Activated CD8-positive, alpha-beta T cell treated with anti-CD3 and anti-CD28 coated beads for 36 hours (primary cell): Measurements from ENCODE around the gene DCTN5. TPM values are rescaled to one million over a fixed set of nuclear protein-coding genes. Genes with fewer than 3 reads are reported as not detected.
A peak's percentile ranks its signal among the peaks of the same experiment; 100 is the strongest.
"Not testable (repeated sequence)": the region's sequence is repeated elsewhere in the genome, so short reads cannot be mapped to it uniquely, and the experiment has no call there.

Experiments
- ATAC-seq: fragments of 200-7000 bp; cut with Tn5 transposase; one replicate; pipeline ENCODE4 v1.10.0; 2021; ENCODE audit warnings: mild to moderate bottlenecking, moderate library complexity
- CTCF ChIA-PET: fragments of 350-600 bp; sonication (Branson Sonifier 250); formaldehyde crosslinking; loops from one replicate; lab custom pipeline; 2021; ENCODE audit warnings: antibody characterized with exemption; lab: Charles Lee
- POLR2A ChIA-PET: fragments of 350-600 bp; sonication (Branson Sonifier 250); formaldehyde crosslinking; loops from one replicate; lab custom pipeline; 2021; ENCODE audit warnings: antibody characterized with exemption; lab: Charles Lee
- DNase-seq: peaks from one replicate; pipeline ENCODE4 v3.0.0-alpha.2; 2020
- H3K27ac Mint-ChIP-seq: one replicate; pipeline ENCODE4 v1.8.0; 2021; ENCODE audit warnings: mild to moderate bottlenecking, mixed read lengths
- H3K27me3 Mint-ChIP-seq: one replicate; pipeline ENCODE4 v1.8.0; 2021; ENCODE audit warnings: mixed read lengths
- H3K36me3 Mint-ChIP-seq: one replicate; pipeline ENCODE4 v1.8.0; 2021; ENCODE audit warnings: low read depth, mixed read lengths
- H3K4me1 Mint-ChIP-seq: one replicate; pipeline ENCODE4 v1.8.0; 2021; ENCODE audit warnings: low read depth, mixed read lengths
- H3K4me3 Mint-ChIP-seq: one replicate; pipeline ENCODE4 v1.8.0; 2021; ENCODE audit warnings: mild to moderate bottlenecking, moderate library complexity, mixed read lengths
- H3K9me3 Mint-ChIP-seq: one replicate; pipeline ENCODE4 v1.8.0; 2021; ENCODE audit warnings: mixed read lengths
- intact Hi-C: fragments of 100-400 bp; cut with micrococcal nuclease; formaldehyde crosslinking; loops from one replicate; pipeline ENCODE4 v1.10.0; 2022
- total RNA-seq, 2 experiments: library from RNA; stranded (reverse); gene quantifications; one replicate each; pipeline ENCODE4 v1.2.3, GENCODE V29; 2021
- TF ChIP-seq, protein P1 (sequence below): fragments of 200-600 bp; IDR thresholded peaks from one replicate; pipeline ENCODE4 v1.8.0; 2022; ENCODE audit warnings: antibody characterized with exemption, mild to moderate bottlenecking

Gene DCTN5
- total RNA-seq, 2 experiments from 2014 or later: 51.3 to 54.1 TPM

DNA sequence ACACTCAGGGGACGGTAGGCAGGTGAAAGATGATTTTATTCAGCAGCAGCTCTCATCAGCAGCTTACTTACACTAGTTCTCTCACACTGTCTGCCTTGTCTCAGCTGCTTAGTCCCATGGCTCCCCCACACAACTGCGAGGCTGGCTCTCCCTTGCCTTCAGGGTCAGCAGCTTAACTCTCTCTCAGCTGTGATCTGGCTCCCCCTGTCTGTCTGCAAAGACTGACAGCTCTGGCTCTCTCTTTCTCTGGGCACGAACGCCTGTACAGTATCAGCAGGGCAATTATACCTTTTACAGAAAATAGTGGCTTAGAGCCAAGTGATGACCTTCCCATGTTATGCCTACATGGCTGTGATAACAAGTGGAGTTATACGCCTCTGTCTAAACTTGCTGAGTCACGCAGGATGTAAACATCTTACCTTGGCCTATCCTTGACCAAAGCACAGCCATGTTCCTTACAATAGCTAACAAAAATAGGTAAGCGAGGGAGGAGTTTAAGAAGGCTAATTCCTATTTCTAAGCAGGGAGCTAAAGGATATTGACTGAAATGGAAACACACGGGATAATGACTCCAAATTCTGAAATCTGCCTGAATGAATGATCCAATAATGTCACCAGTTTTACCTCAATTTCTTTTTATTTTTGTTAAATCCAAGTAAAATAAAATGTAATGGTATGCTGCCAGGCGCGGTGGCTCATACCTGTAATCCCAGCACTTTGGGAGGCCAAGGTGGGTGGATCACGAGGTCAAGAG lies 44.1 kb upstream of the DCTN5 start:
- Mint-ChIP-seq H3K4me3 (no peak overlapping the region), H3K4me1 (peaks cover 22% of the 10 kb centered on the region), H3K27me3 (no peaks in the 10 kb centered on the region), H3K36me3 (peaks cover 11% of the 10 kb centered on the region), H3K9me3 (no peaks in the 10 kb centered on the region), H3K27ac (peak overlapping the region; percentile 44)
- ChIA-PET CTCF (interaction anchor here (0.6 to 2.2 kb wide), 20 partner anchors 8 to 413 kb away, joined by 3 to 11 read pairs (median 5); partner anchors contain the start of genes EARS2 and UBFD1), POLR2A (interaction anchor here (0.6 to 2.4 kb wide), 4 partner anchors 8 to 503 kb away, joined by 3 to 7 read pairs (median 5); partner anchors contain the start of genes DCTN5, PALB2 and PLK1)
- no peak for ATAC-seq
- intact Hi-C loops: no loop called here
- DNase-seq: peak; percentile 42
- TF ChIP-seq, protein P1, sequence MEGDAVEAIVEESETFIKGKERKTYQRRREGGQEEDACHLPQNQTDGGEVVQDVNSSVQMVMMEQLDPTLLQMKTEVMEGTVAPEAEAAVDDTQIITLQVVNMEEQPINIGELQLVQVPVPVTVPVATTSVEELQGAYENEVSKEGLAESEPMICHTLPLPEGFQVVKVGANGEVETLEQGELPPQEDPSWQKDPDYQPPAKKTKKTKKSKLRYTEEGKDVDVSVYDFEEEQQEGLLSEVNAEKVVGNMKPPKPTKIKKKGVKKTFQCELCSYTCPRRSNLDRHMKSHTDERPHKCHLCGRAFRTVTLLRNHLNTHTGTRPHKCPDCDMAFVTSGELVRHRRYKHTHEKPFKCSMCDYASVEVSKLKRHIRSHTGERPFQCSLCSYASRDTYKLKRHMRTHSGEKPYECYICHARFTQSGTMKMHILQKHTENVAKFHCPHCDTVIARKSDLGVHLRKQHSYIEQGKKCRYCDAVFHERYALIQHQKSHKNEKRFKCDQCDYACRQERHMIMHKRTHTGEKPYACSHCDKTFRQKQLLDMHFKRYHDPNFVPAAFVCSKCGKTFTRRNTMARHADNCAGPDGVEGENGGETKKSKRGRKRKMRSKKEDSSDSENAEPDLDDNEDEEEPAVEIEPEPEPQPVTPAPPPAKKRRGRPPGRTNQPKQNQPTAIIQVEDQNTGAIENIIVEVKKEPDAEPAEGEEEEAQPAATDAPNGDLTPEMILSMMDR: no peak

- H3K9me3 Mint-ChIP-seq: no peaks in the 10 kb centered on the region
- TF ChIP-seq, protein P1: no peak
- ChIA-PET CTCF (no interaction called here), POLR2A (no interaction called here)
- intact Hi-C loops: no loop called here
- H3K36me3 Mint-ChIP-seq: peaks cover 19% of the 10 kb centered on the region
- DNase-seq (no peak), ATAC-seq (no peak)
- no peaks in the 10 kb centered on the region for H3K27me3 Mint-ChIP-seq
- no peak overlapping the region for H3K27ac Mint-ChIP-seq
- no peak overlapping the region for H3K4me3 Mint-ChIP-seq
- H3K4me1 Mint-ChIP-seq: no peaks in the 10 kb centered on the region
Observed at GRCh38 chr16:23607726-23608125, 33.5 kb upstream of the DCTN5 start.

DNA sequence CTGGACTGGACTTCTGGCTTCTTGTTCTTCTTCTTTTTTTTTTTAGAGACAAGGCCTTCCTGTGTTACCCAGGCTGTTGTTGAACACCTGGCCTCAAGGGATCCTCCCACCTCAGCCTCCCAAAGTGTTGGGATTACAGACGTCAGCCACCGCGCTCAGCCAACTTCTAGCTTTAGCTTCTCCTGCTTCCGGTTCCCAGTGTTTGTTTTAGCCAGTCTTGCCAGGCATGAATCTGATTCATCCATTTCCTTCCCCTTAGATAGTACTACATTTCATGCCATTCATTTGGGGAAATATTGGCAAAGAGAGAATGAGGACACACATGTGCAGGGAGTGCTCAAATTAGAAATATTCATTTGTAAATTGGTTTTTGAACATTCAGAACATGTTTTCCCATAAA lies 33.1 kb upstream of the DCTN5 start:
- H3K4me3 Mint-ChIP-seq: no peak overlapping the region
- no peak overlapping the region for H3K27ac Mint-ChIP-seq
- CTCF ChIA-PET: no interaction called here
- DNase-seq (no peak), ATAC-seq (no peak)
- no peaks in the 10 kb centered on the region for H3K9me3 Mint-ChIP-seq
- H3K36me3 Mint-ChIP-seq: peaks cover 18% of the 10 kb centered on the region
- TF ChIP-seq, protein P1: no peak
- H3K27me3 Mint-ChIP-seq: no peaks in the 10 kb centered on the region
- intact Hi-C loops: no loop called here
- POLR2A ChIA-PET: no interaction called here
- no peaks in the 10 kb centered on the region for H3K4me1 Mint-ChIP-seq

GRCh38 chr16:23609929-23610328 lies 31.3 kb upstream of the DCTN5 start:
- intact Hi-C loops: no loop called here
- no peak for ATAC-seq
- DNase-seq: no peak
- Mint-ChIP-seq H3K27ac (no peak overlapping the region), H3K4me1 (no peaks in the 10 kb centered on the region), H3K27me3 (no peaks in the 10 kb centered on the region), H3K9me3 (no peaks in the 10 kb centered on the region), H3K4me3 (no peak overlapping the region), H3K36me3 (peaks cover 19% of the 10 kb centered on the region)
- ChIA-PET CTCF (interaction anchor here (0.6 kb wide), 1 partner anchor 28 kb away, joined by 4 read pairs; no protein-coding TSS in a partner anchor), POLR2A (interaction anchor here (0.7 kb wide), 1 partner anchor 15 kb away, joined by 3 read pairs; no protein-coding TSS in a partner anchor)
- TF ChIP-seq, protein P1: no peak

DNA sequence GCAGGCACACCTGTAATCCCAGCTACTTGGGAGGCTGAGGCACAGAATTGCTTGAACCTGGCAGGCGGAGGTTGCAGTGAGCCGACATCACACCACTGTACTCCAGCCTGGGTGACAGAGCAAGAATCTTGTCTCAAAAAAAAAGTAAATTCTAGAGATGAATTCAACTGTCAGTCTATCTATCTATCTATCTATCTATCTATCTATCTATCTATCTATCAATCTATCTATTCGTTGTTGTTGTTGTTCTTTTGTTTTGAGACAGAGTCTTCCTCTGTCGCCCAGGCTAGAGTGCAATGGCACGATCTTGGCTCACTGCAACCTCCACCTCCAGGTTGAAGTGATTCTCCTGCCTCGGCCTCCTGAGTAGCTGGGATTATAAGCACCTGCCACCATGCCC lies 30.4 kb upstream of the DCTN5 start:
- CTCF ChIA-PET, DNase-seq, H3K9me3 Mint-ChIP-seq, H3K27me3 Mint-ChIP-seq, H3K27ac Mint-ChIP-seq, H3K4me1 Mint-ChIP-seq, intact Hi-C loops, H3K4me3 Mint-ChIP-seq, POLR2A ChIA-PET, ATAC-seq: not testable (repeated sequence)
- H3K36me3 Mint-ChIP-seq: peaks cover 18% of the 10 kb centered on the region
